ENCODE measurements around the gene STXBP6. TPM values are rescaled to one million over a fixed set of nuclear protein-coding genes. Genes with fewer than 3 reads are reported as not detected.

Gene STXBP6
- total and polyA plus RNA-seq, 9 donors: 1.0 to 9.3 (median 5.5) TPM

- WGBS, 3 donors: 76 to 90% (median 89%) methylated on average over 6 of the region's 6 CpGs
- H3K27ac ChIP-seq: no peak overlapping the region
- H3K9me3 ChIP-seq: no peaks in the 10 kb centered on the region
- intact Hi-C loops (cut with DNase I): no loop called here
- no peak overlapping the region for H3K4me3 ChIP-seq
- no peaks in the 10 kb centered on the region for H3K4me1 ChIP-seq (ENCODE audit: insufficient read depth)
- TF ChIP-seq POLR2A (IDR thresholded peaks at IDR 0.05): no peak
- no peak for TF ChIP-seq CTCF (IDR thresholded peaks at IDR 0.05)
- H3K36me3 ChIP-seq: no peaks in the 10 kb centered on the region
- no peaks in the 10 kb centered on the region for H3K27me3 ChIP-seq
- DNase-seq: no peak
Observed at GRCh38 chr14:24852312-24853060, 197.5 kb downstream of the STXBP6 start.

- H3K4me3 ChIP-seq: no peak overlapping the region
- no peaks in the 10 kb centered on the region for H3K4me1 ChIP-seq (ENCODE audit: insufficient read depth)
- no peaks in the 10 kb centered on the region for H3K9me3 ChIP-seq
- intact Hi-C loops (cut with DNase I): no loop called here
- no peak for TF ChIP-seq CTCF (IDR thresholded peaks at IDR 0.05)
- no peak overlapping the region for H3K27ac ChIP-seq
- H3K36me3 ChIP-seq: no peaks in the 10 kb centered on the region
- DNase-seq: no peak
- no peaks in the 10 kb centered on the region for H3K27me3 ChIP-seq
Observed at GRCh38 chr14:24851837-24852236, 198.1 kb downstream of the STXBP6 start.

DNA sequence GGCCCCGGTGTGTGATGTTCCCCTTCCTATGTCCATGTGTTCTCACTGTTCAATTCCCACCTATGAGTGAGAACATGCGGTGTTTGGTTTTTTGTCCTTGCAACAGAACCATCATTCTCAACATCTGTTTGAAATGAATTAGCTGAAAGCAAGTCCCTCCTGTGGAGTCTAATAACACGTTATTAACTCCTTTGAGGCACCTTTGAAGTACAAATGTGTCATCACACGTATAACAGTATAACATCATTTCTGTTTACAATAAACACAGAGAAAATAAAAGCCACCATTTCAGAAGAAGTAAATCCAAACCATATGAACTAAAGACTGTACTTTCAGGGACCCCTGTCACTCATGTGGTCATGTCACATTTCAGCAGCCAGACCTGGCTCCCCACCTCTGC is 198.5 kb downstream of the STXBP6 start:
- 79 to 87% (median 81%) methylated on average over 4 of the region's 4 CpGs for WGBS, 3 donors
- TF ChIP-seq EP300 (IDR thresholded peaks at IDR 0.05) (no peak), CTCF (IDR thresholded peaks at IDR 0.05) (no peak), POLR2A (IDR thresholded peaks at IDR 0.05) (no peak)

DNA sequence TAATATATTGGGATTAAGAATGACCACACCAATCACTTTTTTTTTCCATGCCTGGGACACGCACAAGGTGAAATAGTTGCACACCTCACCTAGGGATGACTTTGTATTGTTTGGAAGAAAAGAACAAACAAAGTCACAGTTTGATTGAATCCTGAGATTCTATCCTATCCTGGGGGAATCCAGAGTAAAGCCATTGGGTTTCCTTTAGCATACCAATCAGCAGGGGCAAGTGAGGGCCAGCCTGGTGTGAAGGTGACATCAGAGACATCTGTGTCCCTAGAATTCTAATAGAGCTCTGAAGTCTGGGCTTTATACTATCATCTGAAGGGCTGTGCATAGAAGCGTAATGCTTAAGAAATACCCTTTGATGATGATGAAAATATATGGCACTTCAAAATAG is 199.9 kb downstream of the STXBP6 start:
- H3K36me3 ChIP-seq: no peaks in the 10 kb centered on the region
- TF ChIP-seq POLR2A (IDR thresholded peaks at IDR 0.05) (no peak), EP300 (IDR thresholded peaks at IDR 0.05) (no peak), CTCF (IDR thresholded peaks at IDR 0.05) (no peak)
- no peaks in the 10 kb centered on the region for H3K27me3 ChIP-seq
- H3K9me3 ChIP-seq: no peaks in the 10 kb centered on the region
- intact Hi-C loops (cut with DNase I): no loop called here
- no peaks in the 10 kb centered on the region for H3K4me1 ChIP-seq (ENCODE audit: insufficient read depth)
- no peak overlapping the region for H3K4me3 ChIP-seq
- H3K27ac ChIP-seq: no peak overlapping the region
- 98 to 100% (median 98%) methylated on average over 2 of the region's 2 CpGs for WGBS, 3 donors
- DNase-seq: no peak

More for the DNA sequence above, 198.5 kb downstream of the STXBP6 start:
- no peak overlapping the region for H3K27ac ChIP-seq
- H3K9me3 ChIP-seq: no peaks in the 10 kb centered on the region
- H3K4me1 ChIP-seq (ENCODE audit: insufficient read depth): no peaks in the 10 kb centered on the region
- H3K4me3 ChIP-seq: no peak overlapping the region
- H3K27me3 ChIP-seq: no peaks in the 10 kb centered on the region
- H3K36me3 ChIP-seq: no peaks in the 10 kb centered on the region
- intact Hi-C loops (cut with DNase I): no loop called here
- DNase-seq: no peak
